ENCODE measurements around the gene SPEM3.
"Not testable (repeated sequence)": the region's sequence is repeated elsewhere in the genome, so short reads cannot be mapped to it uniquely, and the experiment has no call there.

The SPEM3 gene

DNA sequence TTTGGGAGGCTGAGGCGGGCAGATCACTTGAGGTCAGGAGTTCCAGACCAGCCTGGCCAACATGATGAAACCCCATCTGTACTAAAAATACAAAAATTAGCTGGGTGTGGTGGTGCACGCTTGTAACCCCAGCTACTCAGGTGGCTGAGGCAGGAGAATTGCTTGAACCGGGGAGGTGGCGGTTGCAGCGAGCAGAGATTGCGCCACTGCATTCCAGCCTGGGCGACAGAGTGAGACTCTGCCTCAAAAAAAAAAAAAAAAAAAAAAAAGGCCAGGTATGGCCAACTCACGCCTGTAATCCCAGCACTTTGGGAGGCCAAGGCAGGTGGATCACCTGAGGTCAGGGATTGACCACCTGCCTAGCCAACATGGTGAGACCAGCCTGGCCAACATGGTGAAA lies 46.1 kb downstream of the SPEM3 start:
- not testable (repeated sequence) for DNase-seq (ENCODE audit: low read depth)

DNA sequence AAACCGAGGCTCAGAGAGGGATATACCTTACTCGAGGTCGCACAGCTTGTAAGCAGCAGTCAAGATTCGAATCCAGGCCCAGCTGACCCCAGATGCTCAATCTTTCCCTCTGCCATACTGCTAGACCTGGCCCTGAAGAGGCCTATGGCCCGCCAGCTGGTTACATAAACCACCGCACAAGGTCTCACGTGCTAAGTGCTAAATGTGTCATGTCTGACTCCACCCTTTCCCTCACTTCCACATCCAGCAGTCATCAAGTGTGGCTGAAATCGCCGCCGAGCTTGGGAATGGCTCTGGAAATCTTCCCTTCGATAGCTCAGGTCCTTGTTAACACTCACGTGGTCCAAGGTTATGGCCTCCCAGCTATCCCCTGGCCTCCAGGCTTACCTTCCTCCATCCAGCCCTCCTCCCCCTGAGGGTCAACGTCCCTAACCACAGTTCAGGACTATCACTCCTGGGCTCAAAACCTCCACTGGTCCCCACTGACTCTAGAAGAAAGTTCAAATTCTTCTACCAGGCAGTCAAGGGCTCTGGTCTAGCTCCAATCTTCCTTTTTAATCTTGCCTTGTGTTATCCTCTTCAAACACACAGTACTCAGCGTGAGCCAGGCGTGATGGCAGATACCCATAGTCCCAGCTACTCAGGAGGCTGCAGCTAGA lies 47.2 kb downstream of the SPEM3 start:
- no peak for DNase-seq (ENCODE audit: low read depth)

DNA sequence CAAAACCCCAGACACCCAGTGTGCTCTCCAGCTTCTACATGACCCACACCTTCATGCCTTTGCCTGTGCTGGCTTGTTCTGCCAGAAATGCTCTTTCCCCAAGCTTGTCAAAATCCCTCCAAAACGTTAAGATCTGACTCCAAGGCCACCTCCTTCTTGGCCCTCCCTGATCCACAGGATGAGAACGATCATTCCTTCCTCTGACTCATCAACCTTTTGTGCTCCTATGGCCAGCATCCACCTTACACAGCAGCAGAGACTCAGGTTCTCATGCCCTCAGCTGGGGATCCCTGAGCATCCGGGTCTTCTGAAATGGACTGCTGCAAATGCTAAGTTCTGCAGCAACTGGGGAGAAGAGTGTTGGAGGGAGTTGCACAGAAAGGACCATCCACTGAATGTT lies 47.8 kb downstream of the SPEM3 start:
- DNase-seq (ENCODE audit: low read depth), result no peak

DNA sequence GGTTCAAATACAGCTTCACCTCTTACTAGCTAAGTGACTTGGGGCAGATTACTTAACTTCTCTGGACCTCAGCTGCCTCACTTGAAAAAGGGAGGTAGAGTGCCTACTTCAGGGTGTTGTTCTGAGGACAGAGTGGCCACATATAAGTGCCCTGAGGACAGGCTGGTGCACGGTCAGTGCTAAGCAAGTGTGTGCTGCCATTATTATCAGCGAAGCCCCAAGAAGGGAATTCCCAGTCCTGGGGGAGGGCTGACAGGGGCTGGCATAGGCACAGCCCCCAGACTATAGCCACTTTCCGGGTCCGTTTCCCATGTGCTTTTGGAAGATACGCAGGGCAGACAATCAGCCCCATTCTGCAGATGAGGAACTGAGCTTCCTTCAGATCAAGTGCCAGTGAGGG lies 48.3 kb downstream of the SPEM3 start:
- no peak for DNase-seq (ENCODE audit: low read depth)

DNA sequence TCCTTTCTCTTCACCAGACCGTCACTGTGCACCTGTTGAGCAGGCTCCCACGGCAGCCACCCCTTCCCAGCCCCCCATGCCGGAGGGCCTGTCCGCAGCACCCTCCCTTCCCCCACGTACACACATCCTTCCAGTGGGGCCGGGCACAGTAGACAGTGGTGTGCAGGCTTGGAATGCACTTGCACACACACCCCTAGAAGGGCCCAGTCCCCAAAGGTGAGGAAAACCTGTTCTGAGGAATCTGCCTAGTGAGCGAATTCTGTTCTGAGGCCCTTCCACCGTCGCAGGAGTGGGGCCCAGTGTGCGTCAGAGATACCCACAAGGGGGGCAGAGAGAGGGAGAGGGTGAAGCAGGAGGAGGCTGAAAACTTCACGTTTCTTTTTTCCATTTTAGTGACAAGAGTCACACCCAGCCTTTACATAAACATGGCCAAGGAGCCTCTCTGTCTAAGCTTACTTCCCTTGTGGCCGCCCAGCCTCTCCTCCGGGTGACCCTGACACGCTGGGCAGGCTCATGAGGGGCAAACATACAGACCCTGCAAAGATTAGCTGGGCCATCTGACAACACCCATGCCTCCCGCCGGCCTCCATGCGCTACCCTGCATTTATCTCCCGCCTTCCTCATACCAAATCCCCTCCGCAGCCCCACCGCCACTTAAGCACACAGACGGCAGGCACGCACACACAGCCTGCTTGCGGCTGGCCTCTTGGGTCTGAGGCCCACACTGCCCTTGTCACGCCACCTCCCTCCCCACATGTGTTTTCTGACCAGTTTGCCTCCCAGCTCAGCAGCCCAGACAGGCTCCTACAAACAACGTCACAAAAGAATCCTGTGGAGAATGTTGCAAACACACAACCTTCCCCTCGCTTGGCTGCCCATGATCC lies 49.0 kb downstream of the SPEM3 start:
- DNase-seq (ENCODE audit: low read depth), result peak; percentile 20

DNA sequence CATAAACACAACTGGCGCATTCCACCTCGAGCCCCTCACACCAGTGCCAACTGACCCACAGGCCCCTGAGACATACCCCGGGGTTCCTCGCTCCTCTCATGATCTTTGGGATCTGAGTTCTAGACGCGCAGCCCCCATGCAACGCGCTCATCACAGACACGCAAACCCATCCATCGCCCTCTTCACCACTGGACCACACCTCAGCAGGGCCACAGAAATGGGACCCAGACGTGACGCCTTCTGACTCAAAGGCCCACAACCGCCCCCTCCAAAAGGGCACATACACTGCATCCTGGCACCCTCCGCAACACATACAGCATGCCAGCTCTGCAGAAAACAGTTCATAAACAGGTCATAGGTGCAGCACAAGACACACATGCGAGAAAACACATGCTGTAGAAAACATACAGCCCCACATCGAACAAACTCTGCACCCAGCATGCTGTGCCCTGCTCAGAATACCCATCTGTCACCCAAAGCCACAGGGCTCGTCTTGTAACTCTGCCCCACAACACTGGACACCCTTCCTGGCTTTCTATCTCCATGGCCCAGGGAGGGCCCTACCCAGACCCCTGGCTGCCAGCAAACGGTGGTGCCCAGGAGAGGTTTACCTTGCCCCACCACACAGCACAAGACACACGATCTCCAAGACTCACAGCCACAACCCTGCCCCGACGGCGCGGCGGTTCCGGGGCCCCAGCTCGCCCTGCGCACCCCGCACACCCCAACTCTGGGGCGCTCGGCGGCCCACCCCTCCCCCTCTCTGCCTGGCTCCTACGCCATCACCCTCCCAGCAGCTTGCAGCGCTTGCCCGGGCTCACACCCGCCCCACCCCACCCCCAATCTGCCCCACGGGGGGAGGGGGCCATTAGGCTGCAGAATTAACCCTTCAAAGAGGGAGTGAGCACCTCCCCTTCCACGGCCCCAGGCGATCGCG lies 49.9 kb downstream of the SPEM3 start:
- peak; percentile 40 for DNase-seq (ENCODE audit: low read depth)

DNA sequence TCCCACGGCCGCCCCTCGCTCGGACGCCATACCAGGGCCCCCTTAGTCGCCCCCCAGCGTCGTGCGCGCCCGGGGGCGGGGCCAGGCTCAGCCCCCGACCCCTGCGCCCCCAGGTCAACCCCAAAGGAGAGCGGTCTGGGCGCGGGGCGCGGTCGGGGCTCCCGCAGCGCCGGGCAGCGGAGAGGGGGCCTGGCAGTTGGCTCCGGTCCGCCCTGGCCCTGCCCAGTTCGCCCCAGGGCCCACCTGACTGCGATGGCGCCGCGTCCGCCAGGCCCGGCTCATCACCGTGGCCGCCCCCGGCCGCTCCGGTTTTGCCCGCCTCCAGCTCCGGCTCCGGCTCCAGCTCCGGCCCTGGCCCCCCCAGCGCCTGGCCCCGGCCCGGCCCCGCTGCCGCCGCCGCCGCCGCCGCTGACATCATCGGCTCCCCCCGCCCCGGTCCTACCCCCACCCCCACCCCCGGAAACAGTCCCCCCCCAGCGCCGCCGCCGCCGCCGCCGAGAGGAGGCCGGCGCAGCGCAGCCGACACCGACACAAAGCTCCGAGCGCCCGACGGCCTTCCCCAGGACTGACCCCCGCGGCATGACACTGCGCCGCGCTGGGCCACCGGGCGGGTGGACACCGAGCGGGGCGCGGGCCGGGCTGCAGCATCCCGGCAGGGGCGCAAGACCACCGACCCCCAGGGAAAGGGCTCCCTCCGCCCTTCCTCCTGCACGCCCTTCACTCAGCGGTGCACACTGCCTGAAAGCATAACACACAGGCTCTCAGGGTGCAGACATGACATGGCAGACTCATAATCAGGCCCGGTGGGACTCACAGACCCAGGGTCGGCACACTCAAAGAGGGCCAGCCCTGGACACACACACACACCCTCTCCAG lies 50.8 kb downstream of the SPEM3 start, which contains the start of gene ZBTB4:
TSS of gene ZBTB4 (minus strand) at position 419 of the 876 bp plus-strand sequence. CDS start 12,830 bp downstream, outside the sequence.
- peak; percentile 44 for DNase-seq (ENCODE audit: low read depth)

DNA sequence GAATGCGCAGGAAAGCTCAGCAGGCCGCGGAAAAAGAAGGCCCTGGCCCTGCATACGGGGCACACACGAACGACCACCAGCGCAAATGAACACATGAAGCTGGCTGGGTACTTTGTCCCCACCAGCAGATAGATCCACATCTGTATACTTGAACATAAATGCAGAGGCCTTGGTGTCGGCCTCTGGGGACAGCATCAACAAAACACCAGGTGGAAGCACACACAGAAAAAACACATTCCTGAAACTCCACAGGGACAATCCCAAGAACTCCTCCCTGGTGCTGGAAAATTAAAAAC lies 51.4 kb downstream of the SPEM3 start:
- no peak for DNase-seq (ENCODE audit: low read depth)

DNA sequence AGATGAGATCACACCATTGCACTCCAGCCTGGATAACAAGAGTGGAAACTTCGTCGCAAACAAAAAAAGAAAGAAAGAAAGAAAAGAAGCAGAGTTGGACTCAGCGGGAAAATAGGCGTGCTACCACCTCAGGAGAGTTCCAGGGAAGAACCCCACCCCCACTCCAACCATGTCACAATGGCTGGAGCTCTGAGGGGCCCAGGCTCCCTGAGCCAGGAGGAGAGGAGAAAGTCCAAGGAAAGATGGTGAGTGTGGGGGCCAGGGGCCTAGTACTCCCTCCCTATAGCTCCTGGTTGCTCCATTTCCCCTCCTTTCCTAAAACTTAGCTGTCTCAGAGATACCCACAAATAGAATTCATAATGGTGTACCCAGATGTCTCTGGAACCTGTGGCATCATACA lies 52.6 kb downstream of the SPEM3 start, which contains the start of gene SLC35G6:
TSS of gene SLC35G6 (plus strand) at position 172 of the 400 bp plus-strand sequence. CDS start at position 243, 71 bp downstream.
- DNase-seq (ENCODE audit: low read depth), result not testable (repeated sequence)

DNA sequence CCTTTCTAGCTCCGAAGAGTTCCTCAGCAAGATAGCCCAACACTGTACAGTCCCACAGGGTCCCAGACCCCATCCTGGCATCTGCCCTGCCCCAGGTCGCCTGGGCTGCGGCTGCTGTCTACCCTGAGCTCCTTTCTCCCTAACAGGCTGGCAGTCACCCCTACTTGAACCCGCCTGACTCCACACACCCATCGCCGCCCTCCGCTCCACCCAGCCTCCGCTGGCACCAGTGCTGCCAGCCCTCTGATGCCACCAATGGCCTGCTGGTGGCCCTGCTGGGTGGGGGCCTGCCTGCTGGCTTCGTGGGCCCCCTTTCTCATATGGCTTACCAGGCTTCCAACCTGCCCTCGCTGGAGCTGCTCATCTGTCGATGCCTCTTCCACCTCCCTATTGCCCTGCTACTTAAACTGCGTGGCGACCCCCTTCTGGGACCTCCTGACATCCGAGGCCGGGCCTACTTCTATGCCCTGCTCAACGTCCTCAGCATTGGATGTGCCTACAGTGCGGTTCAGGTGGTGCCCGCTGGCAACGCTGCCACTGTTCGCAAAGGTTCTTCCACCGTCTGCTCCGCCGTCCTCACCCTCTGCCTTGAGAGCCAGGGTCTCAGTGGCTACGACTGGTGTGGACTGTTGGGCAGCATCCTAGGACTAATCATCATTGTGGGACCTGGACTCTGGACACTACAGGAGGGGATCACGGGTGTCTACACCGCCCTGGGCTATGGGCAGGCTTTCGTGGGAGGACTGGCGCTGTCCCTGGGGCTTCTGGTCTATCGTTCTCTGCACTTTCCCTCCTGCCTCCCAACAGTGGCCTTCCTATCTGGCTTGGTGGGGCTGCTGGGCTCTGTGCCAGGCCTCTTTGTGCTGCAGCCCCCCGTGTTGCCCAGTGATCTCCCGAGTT lies 53.4 kb downstream of the SPEM3 start:
- not testable (repeated sequence) for DNase-seq (ENCODE audit: low read depth)
